Parathyroid adenoma (tissue), 2 donors: ENCODE measurements around the gene TPRG1L.

Experiments used
- H2AFZ ChIP-seq: fragments of 300-600 bp; sonication (generic); one replicate; pipeline ENCODE4 v1.7.0; 2017; ENCODE audit warnings: antibody characterized with exemption, mild to moderate bottlenecking
- H3K27ac ChIP-seq: fragments of 300-600 bp; sonication (generic); one replicate; pipeline ENCODE4 v1.7.0; 2017
- H3K27me3 ChIP-seq: fragments of 300-600 bp; sonication (generic); one replicate; pipeline ENCODE4 v1.7.0; 2017; ENCODE audit warnings: low read length; ENCODE audit not compliant: control insufficient read depth, insufficient read depth
- H3K36me3 ChIP-seq: fragments of 300-600 bp; sonication (generic); one replicate; pipeline ENCODE4 v1.7.0; 2017; ENCODE audit warnings: low read length; ENCODE audit not compliant: control insufficient read depth, insufficient read depth
- H3K4me1 ChIP-seq: fragments of 300-600 bp; sonication (generic); one replicate; pipeline ENCODE4 v1.7.0; 2017; ENCODE audit warnings: control low read depth
- H3K4me2 ChIP-seq: fragments of 300-600 bp; sonication (generic); one replicate; pipeline ENCODE4 v1.7.0; 2017; ENCODE audit warnings: low read length
- H3K4me3 ChIP-seq: fragments of 300-600 bp; sonication (generic); one replicate; pipeline ENCODE4 v1.7.0; 2017; ENCODE audit warnings: low read depth, low read length
- H3K79me2 ChIP-seq: fragments of 300-600 bp; sonication (generic); one replicate; pipeline ENCODE4 v1.7.0; 2017; ENCODE audit warnings: control low read depth
- H3K9ac ChIP-seq: fragments of 300-600 bp; sonication (generic); one replicate; pipeline ENCODE4 v1.7.0; 2017; ENCODE audit warnings: mild to moderate bottlenecking
- H3K9me3 ChIP-seq: fragments of 300-600 bp; sonication (generic); one replicate; pipeline ENCODE4 v1.7.0; 2017; ENCODE audit warnings: low read length; ENCODE audit not compliant: control insufficient read depth
- CTCF ChIP-seq: fragments of 300-600 bp; sonication (generic); IDR thresholded peaks from one replicate; pipeline ENCODE4 v1.7.0; 2017; ENCODE audit warnings: antibody characterized with exemption, mild to moderate bottlenecking
- donor health status: primary hyperparathyroidism.

The TPRG1L gene

GRCh38 chr1:3671371-3672180 lies 46.8 kb downstream of the TPRG1L start:
- H3K4me3 ChIP-seq = no peak overlapping the region
- H3K36me3 ChIP-seq = no peaks in the 10 kb centered on the region
- no peak overlapping the region for H3K4me2 ChIP-seq
- H3K27me3 ChIP-seq = no peaks in the 10 kb centered on the region
- no peak overlapping the region for H3K27ac ChIP-seq
- TF ChIP-seq CTCF = no peak
- H3K9me3 ChIP-seq = no peaks in the 10 kb centered on the region
- peaks cover 3% of the 10 kb centered on the region for H3K4me1 ChIP-seq
- no peak overlapping the region for H2AFZ ChIP-seq
- H3K79me2 ChIP-seq = no peaks in the 10 kb centered on the region
- H3K9ac ChIP-seq = no peak overlapping the region

GRCh38 chr1:3672231-3672970 lies 47.6 kb downstream of the TPRG1L start:
- Histone ChIP-seq H3K9me3 (no peaks in the 10 kb centered on the region), H3K4me1 (peaks cover 3% of the 10 kb centered on the region), H2AFZ (no peak overlapping the region), H3K27me3 (no peaks in the 10 kb centered on the region), H3K4me2 (no peak overlapping the region), H3K4me3 (no peak overlapping the region), H3K27ac (no peak overlapping the region), H3K79me2 (no peaks in the 10 kb centered on the region), H3K36me3 (no peaks in the 10 kb centered on the region), H3K9ac (no peak overlapping the region)
- TF ChIP-seq CTCF = no peak

GRCh38 chr1:3672971-3673361 lies 48.2 kb downstream of the TPRG1L start:
- Histone ChIP-seq H3K9me3 (no peaks in the 10 kb centered on the region), H3K4me1 (peaks cover 3% of the 10 kb centered on the region), H2AFZ (no peak overlapping the region), H3K27me3 (no peaks in the 10 kb centered on the region), H3K79me2 (no peaks in the 10 kb centered on the region), H3K27ac (no peak overlapping the region), H3K36me3 (no peaks in the 10 kb centered on the region), H3K4me3 (no peak overlapping the region), H3K9ac (no peak overlapping the region), H3K4me2 (no peak overlapping the region)
- no peak for TF ChIP-seq CTCF

GRCh38 chr1:3673381-3674099 lies 48.7 kb downstream of the TPRG1L start:
- Histone ChIP-seq H3K4me3 (no peak overlapping the region), H3K27me3 (no peaks in the 10 kb centered on the region), H3K4me1 (peaks cover 3% of the 10 kb centered on the region), H3K79me2 (no peaks in the 10 kb centered on the region), H3K27ac (no peak overlapping the region), H3K36me3 (no peaks in the 10 kb centered on the region), H3K9ac (no peak overlapping the region), H3K4me2 (no peak overlapping the region), H3K9me3 (no peaks in the 10 kb centered on the region), H2AFZ (no peak overlapping the region)
- TF ChIP-seq CTCF = no peak
